Transverse colon (tissue), 4 donors: ENCODE results near the gene SNX13.

Source experiments
- POLR2AphosphoS5 ChIP-seq, 3 donors: sonication (generic); formaldehyde crosslinking; IDR thresholded peaks; one replicate each; pipeline ENCODE4 v1.6.1; 2016; ENCODE audit warnings: antibody characterized with exemption in 3 of 3
- TF ChIP-seq, protein P1 (sequence below), 5 experiments: fragments of 200-600 bp in 3 of 5; fragments of 450-650 bp in 2 of 5; sonication (generic) in 3 of 5; IDR thresholded peaks; 1 replicate in 2 of 5; 2 replicates in 3 of 5; pipeline ENCODE4 v1.5.1; 2016 to 2017; ENCODE audit warnings: antibody characterized with exemption in 5 of 5, inconsistent platforms in 3 of 5, mild to moderate bottlenecking in 2 of 5, moderate library complexity in 1 of 5

DNA sequence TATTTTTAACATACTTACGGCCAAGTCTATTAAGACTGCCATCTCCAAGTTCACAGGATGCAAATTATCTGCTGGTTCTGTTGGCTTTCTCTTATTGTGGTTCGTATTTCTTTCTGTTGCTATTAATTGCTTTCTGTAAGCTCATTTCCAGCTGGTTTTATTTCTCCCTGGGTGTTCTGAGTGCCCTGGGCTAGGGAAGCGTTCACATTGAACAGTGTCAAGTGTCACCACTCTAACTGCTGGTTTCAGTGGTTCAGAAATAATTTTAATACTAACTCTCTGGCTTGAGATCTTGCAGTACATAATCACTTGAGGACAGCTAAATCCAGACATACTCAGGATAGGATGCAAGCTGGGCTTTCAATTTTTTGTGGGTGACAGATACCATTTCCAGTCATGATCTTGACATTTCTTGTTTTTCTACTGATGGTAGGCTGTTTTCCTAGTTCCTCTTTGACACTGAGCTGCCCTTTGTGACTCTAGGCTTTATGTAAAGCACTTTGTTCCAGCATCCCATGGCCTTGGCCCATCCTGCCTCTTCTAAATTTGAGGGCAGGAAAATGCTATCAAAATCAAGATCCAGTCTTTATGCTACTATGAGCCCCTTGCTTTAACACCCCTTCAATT lies 117.6 kb downstream of the SNX13 start:
- TF ChIP-seq, protein P1, sequence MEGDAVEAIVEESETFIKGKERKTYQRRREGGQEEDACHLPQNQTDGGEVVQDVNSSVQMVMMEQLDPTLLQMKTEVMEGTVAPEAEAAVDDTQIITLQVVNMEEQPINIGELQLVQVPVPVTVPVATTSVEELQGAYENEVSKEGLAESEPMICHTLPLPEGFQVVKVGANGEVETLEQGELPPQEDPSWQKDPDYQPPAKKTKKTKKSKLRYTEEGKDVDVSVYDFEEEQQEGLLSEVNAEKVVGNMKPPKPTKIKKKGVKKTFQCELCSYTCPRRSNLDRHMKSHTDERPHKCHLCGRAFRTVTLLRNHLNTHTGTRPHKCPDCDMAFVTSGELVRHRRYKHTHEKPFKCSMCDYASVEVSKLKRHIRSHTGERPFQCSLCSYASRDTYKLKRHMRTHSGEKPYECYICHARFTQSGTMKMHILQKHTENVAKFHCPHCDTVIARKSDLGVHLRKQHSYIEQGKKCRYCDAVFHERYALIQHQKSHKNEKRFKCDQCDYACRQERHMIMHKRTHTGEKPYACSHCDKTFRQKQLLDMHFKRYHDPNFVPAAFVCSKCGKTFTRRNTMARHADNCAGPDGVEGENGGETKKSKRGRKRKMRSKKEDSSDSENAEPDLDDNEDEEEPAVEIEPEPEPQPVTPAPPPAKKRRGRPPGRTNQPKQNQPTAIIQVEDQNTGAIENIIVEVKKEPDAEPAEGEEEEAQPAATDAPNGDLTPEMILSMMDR (IDR thresholded peaks at IDR 0.05), result no peak
- TF ChIP-seq POLR2AphosphoS5 (IDR thresholded peaks at IDR 0.05), result no peak
